Liver (tissue), 9 donors: ENCODE data around the gene FUOM. TPM values are rescaled to one million over a fixed set of nuclear protein-coding genes. Genes with fewer than 3 reads are reported as not detected.

Experiments
- DNase-seq: peaks from one replicate; pipeline ENCODE4 v3.0.0-alpha.2; 2017; ENCODE audit warnings: low spot score
- H3K27ac ChIP-seq, 2 donors: one replicate each; pipeline ENCODE4 v1.7.0; 2013; ENCODE audit warnings: inconsistent platforms in 2 of 2, low read length in 2 of 2, control low read depth in 1 of 2, low read depth in 1 of 2, mild to moderate bottlenecking in 1 of 2
- H3K27me3 ChIP-seq, 4 donors: one replicate each; pipeline versions ENCODE4 v1.6.1 to v1.7.0; 2013; ENCODE audit warnings: low read length in 3 of 4, inconsistent platforms in 1 of 4, mild to moderate bottlenecking in 1 of 4, moderate library complexity in 1 of 4; ENCODE audit not compliant: control insufficient read depth in 4 of 4, insufficient read depth in 4 of 4
- H3K36me3 ChIP-seq, 4 donors: one replicate each; pipeline versions ENCODE4 v1.6.1 to v1.7.0; 2013; ENCODE audit warnings: low read length in 3 of 4, mild to moderate bottlenecking in 3 of 4, low read depth in 1 of 4, moderate library complexity in 1 of 4; ENCODE audit not compliant: control insufficient read depth in 4 of 4, insufficient read depth in 3 of 4
- H3K4me1 ChIP-seq, 4 donors: one replicate each; pipeline versions ENCODE4 v1.6.1 to v1.7.0; 2013; ENCODE audit warnings: low read length in 3 of 4, mild to moderate bottlenecking in 3 of 4, moderate library complexity in 1 of 4; ENCODE audit not compliant: control insufficient read depth in 4 of 4, insufficient read depth in 4 of 4
- H3K4me3 ChIP-seq, 3 donors: one replicate each; pipeline versions ENCODE4 v1.6.1 to v1.7.0; 2013; ENCODE audit warnings: low read length in 3 of 3, control low read depth in 1 of 3, low read depth in 1 of 3, mild to moderate bottlenecking in 1 of 3
- H3K9ac ChIP-seq, 2 donors: one replicate each; pipeline ENCODE4 v1.7.0; 2013; ENCODE audit warnings: low read length in 2 of 2, mild to moderate bottlenecking in 2 of 2, moderate library complexity in 2 of 2, control low read depth in 1 of 2, low read depth in 1 of 2
- H3K9me3 ChIP-seq, 4 donors: one replicate each; pipeline versions ENCODE4 v1.6.1 to v1.7.0; 2013; ENCODE audit warnings: low read length in 3 of 4; ENCODE audit not compliant: control insufficient read depth in 4 of 4
- CTCF ChIP-seq: fragments of 150-350 bp; IDR thresholded peaks from 2 replicates; pipeline ENCODE4 v1.5.1; 2017; ENCODE audit warnings: improper control_type of control experiment, low read depth, low read length; ENCODE audit not compliant: missing input control
- EGR1 ChIP-seq, 2 donors: IDR thresholded peaks; 2 replicates each; pipeline ENCODE4 v1.6.1; 2016 to 2018; ENCODE audit warnings: antibody characterized with exemption in 2 of 2, low read depth in 2 of 2
- FOXA2 ChIP-seq: IDR thresholded peaks from 2 replicates; pipeline ENCODE4 v1.6.1; 2016; ENCODE audit warnings: antibody characterized with exemption
- GABPA ChIP-seq, 2 donors: IDR thresholded peaks in 1 of 2; conservative IDR thresholded peaks in 1 of 2; 2 replicates each; pipeline ENCODE4 v1.6.1; 2016; ENCODE audit warnings: antibody characterized with exemption in 2 of 2, mild to moderate bottlenecking in 1 of 2, moderate library complexity in 1 of 2
- HNF4G ChIP-seq: IDR thresholded peaks from 2 replicates; pipeline ENCODE4 v1.6.1; 2016; ENCODE audit warnings: antibody characterized with exemption
- JUND ChIP-seq, 2 donors: IDR thresholded peaks; 2 replicates each; pipeline ENCODE4 v1.6.1; 2016; ENCODE audit warnings: antibody characterized with exemption in 2 of 2
- REST ChIP-seq: IDR thresholded peaks from 2 replicates; pipeline ENCODE4 v1.6.1; 2016; ENCODE audit warnings: antibody characterized with exemption, mild to moderate bottlenecking
- TAF1 ChIP-seq: conservative IDR thresholded peaks from 2 replicates; pipeline ENCODE4 v1.6.1; 2016; ENCODE audit warnings: antibody characterized with exemption, mild to moderate bottlenecking
- YY1 ChIP-seq: IDR thresholded peaks from 2 replicates; pipeline ENCODE4 v1.6.1; 2016; ENCODE audit warnings: antibody characterized with exemption, mild to moderate bottlenecking
- ZBTB33 ChIP-seq: IDR thresholded peaks from 2 replicates; pipeline ENCODE4 v1.6.1; 2016; ENCODE audit warnings: antibody characterized with exemption
- WGBS: extraction: QIAGEN DNeasy Blood & Tissue Kit; methylation state at CpG from one replicate; pipeline ENCODE4 v1.1.7; 2013; 5-methylcytosine and 5-hydroxymethylcytosine counted together
- polyA plus RNA-seq, 2 donors: library from polyadenylated mRNA; stranded (reverse) in 1 of 2; unstranded in 1 of 2; fragments of 200-250 nt in 1 of 2; fragments of >200 nt in 1 of 2; fragmentation: Nextera tagmentation in 1 of 2; extraction: Ambion mirVana in 1 of 2; gene quantifications; one replicate each; pipeline versions ENCODE4 v1.2.1 to v1.2.3, GENCODE V29; 2013 to 2015
- total RNA-seq, 2 donors: library from RNA; depleted of rRNA; stranded (reverse); fragments of >200 nt; gene quantifications; one replicate each; pipeline ENCODE4 v1.2.3, GENCODE V29; 2014
- donor health status: healthy.
- donor health status: healthy.
- donor health status: healthy.
- donor health status: healthy.
- donor health status: healthy.

Gene FUOM
- total and polyA plus RNA-seq, 4 donors: 24.3 to 194 (median 96.0) TPM

GRCh38 chr10:133355991-133356390 lies 1.8 kb downstream of the FUOM start:
- WGBS: over 99% methylated on average over 3 of the region's 3 CpGs
- H3K36me3 ChIP-seq: peaks cover 0 to 2% (median 0%) of the 10 kb centered on the region in 4 donors
- peak overlapping the region in 2 of 3 donors; percentile 56 to 77 for H3K4me3 ChIP-seq
- TF ChIP-seq GABPA (IDR thresholded peaks at IDR 0.05 in 1 of 2, conservative IDR thresholded peaks at IDR 0.05 in 1 of 2): no peak
- no peak for TF ChIP-seq EGR1 (IDR thresholded peaks at IDR 0.05; ENCODE audit: low read depth in 2 of 2)
- TF ChIP-seq JUND (IDR thresholded peaks at IDR 0.05): no peak
- TF ChIP-seq REST: no peak
- TF ChIP-seq HNF4G: no peak
- no peak for TF ChIP-seq YY1
- no peak for TF ChIP-seq TAF1
- no peak for TF ChIP-seq FOXA2
- no peak for TF ChIP-seq ZBTB33
- DNase-seq: no peak
- no peak overlapping the region for H3K9ac ChIP-seq
- H3K27me3 ChIP-seq: no peaks in the 10 kb centered on the region
- H3K27ac ChIP-seq: peak overlapping the region in 1 of 2 donors; percentile 40
- H3K4me1 ChIP-seq: peaks cover 27 to 88% (median 77%) of the 10 kb centered on the region in 4 donors
- H3K9me3 ChIP-seq: no peaks in the 10 kb centered on the region

- H3K36me3 ChIP-seq: peaks cover 0 to 2% (median 0%) of the 10 kb centered on the region in 4 donors
- TF ChIP-seq CTCF (no peak), HNF4G (no peak), YY1 (no peak)
- peak overlapping the region; percentile 36 to 40 for H3K27ac ChIP-seq
- WGBS: 94% methylated on average over 6 of the region's 6 CpGs
- H3K9me3 ChIP-seq: no peaks in the 10 kb centered on the region
- H3K4me1 ChIP-seq: peaks cover 26 to 88% (median 77%) of the 10 kb centered on the region in 4 donors
- H3K9ac ChIP-seq: no peak overlapping the region
- H3K27me3 ChIP-seq: no peaks in the 10 kb centered on the region
- no peak overlapping the region for H3K4me3 ChIP-seq
- no peak for DNase-seq
Measured at GRCh38 chr10:133355266-133355665, 2.6 kb downstream of the FUOM start.
